ENCODE data around the gene ARHGEF3.

GRCh38 chr3:56751056-56751707 is 50.6 kb downstream of the ARHGEF3 start:
- TF ChIP-seq CTCF (IDR thresholded peaks at IDR 0.05 in 8 of 11, conservative IDR thresholded peaks at IDR 0.05 in 3 of 11), result no peak
- TF ChIP-seq POLR2A (IDR thresholded peaks at IDR 0.05), result no peak
- TF ChIP-seq POLR2AphosphoS5 (IDR thresholded peaks at IDR 0.05), result no peak
